IMR-90 (cell line): Measurements from ENCODE around the gene MRPL48. TPM values are rescaled to one million over a fixed set of nuclear protein-coding genes. Genes with fewer than 3 reads are reported as not detected.

ENCODE experiments used
- ATAC-seq: fragments of 200-7000 bp; cut with Tn5 transposase; 2 replicates; pipeline ENCODE4 v1.9.1; 2020; ENCODE audit warnings: low read depth, mild to moderate bottlenecking, moderate library complexity
- BruUV-seq: library from RNA; stranded (reverse); fragments of 400-500 nt; replicated peaks from 2 replicates; lab custom pipeline; 2021; lab: Mats Ljungman, UMichigan
- CTCF ChIA-PET: fragments of 300-600 bp; formaldehyde crosslinking; extraction: SDS; loops from one replicate; lab custom pipeline; 2021; ENCODE audit warnings: antibody characterized with exemption; lab: Yijun Ruan, JAX
- POLR2A ChIA-PET: fragments of 300-600 bp; sonication (Branson Sonifier 250); formaldehyde crosslinking; loops from one replicate; lab custom pipeline; 2022; ENCODE audit warnings: antibody characterized with exemption; ENCODE audit not compliant: unreplicated experiment; lab: Charles Lee
- DNase-seq: peaks from one replicate; pipeline ENCODE4 v3.0.0; 2013
- H2AFZ ChIP-seq: replicated peaks from 2 replicates; pipeline ENCODE3; 2013; ENCODE audit warnings: low read length, mild to moderate bottlenecking; ENCODE audit not compliant: poor library complexity
- H2AK5ac ChIP-seq: 2 replicates; pipeline ENCODE4 v1.6.1; 2013; ENCODE audit warnings: low read depth, low read length, inconsistent platforms
- H2AK9ac ChIP-seq: replicated peaks from 2 replicates; pipeline ENCODE3; 2013; ENCODE audit warnings: mild to moderate bottlenecking, low read depth, low read length, moderate library complexity; ENCODE audit not compliant: poor library complexity
- H2BK120ac ChIP-seq: 2 replicates; pipeline ENCODE4 v1.6.1; 2013; ENCODE audit warnings: low read depth, low read length, inconsistent platforms
- H2BK15ac ChIP-seq: 3 replicates; pipeline ENCODE4 v1.6.1; 2013; ENCODE audit warnings: low read depth, low read length, inconsistent platforms
- H2BK20ac ChIP-seq: 2 replicates; pipeline ENCODE4 v1.6.1; 2013; ENCODE audit warnings: low read depth, mild to moderate bottlenecking, inconsistent platforms, low read length, moderate library complexity
- H2BK5ac ChIP-seq: 2 replicates; pipeline ENCODE4 v1.6.1; 2013; ENCODE audit warnings: mild to moderate bottlenecking, low read depth, low read length, inconsistent platforms; ENCODE audit not compliant: poor library complexity, severe bottlenecking
- H3K14ac ChIP-seq: replicated peaks from 2 replicates; pipeline ENCODE4 v1.6.1; 2013; ENCODE audit warnings: low read depth, low read length, inconsistent platforms
- H3K18ac ChIP-seq: 2 replicates; pipeline ENCODE4 v1.6.1; 2013; ENCODE audit warnings: low read depth, low read length, control low read depth
- H3K23ac ChIP-seq: 2 replicates; pipeline ENCODE4 v1.6.1; 2013; ENCODE audit warnings: low read depth, low read length, inconsistent platforms
- H3K27ac ChIP-seq: 2 replicates; pipeline ENCODE4 v1.5.1; 2013; ENCODE audit warnings: mild to moderate bottlenecking, control low read depth, low read length; ENCODE audit not compliant: insufficient read depth
- H3K27me3 ChIP-seq: 2 replicates; pipeline ENCODE4 v1.6.1; 2013; ENCODE audit warnings: low read length; ENCODE audit not compliant: control insufficient read depth, insufficient read depth
- H3K36me3 ChIP-seq: 2 replicates; pipeline ENCODE4 v1.6.1; 2013; ENCODE audit warnings: low read length, mixed read lengths; ENCODE audit not compliant: control insufficient read depth, insufficient read depth
- H3K4ac ChIP-seq: 2 replicates; pipeline ENCODE4 v1.6.1; 2013; ENCODE audit warnings: low read depth, low read length, inconsistent platforms
- H3K4me1 ChIP-seq: 2 replicates; pipeline ENCODE4 v1.6.1; 2013; ENCODE audit warnings: low read length, mixed read lengths; ENCODE audit not compliant: control insufficient read depth, insufficient read depth
- H3K4me2 ChIP-seq: 2 replicates; pipeline ENCODE4 v1.6.1; 2013; ENCODE audit warnings: low read depth, mild to moderate bottlenecking, control low read depth, low read length, moderate library complexity
- H3K4me3 ChIP-seq: 2 replicates; pipeline ENCODE4 v1.5.1; 2013; ENCODE audit warnings: low read depth, mild to moderate bottlenecking, control low read depth, low read length, moderate library complexity; ENCODE audit not compliant: insufficient read depth
- H3K56ac ChIP-seq: 2 replicates; pipeline ENCODE4 v1.6.1; 2013; ENCODE audit warnings: low read length, inconsistent platforms; ENCODE audit not compliant: insufficient read depth; ENCODE audit errors: extremely low read depth
- H3K79me1 ChIP-seq, 2 experiments: 2 replicates each; pipeline ENCODE4 v1.6.1; 2013; ENCODE audit warnings: low read length in 2 of 2, inconsistent platforms in 1 of 2, low read depth in 1 of 2
- H3K9ac ChIP-seq: 2 replicates; pipeline ENCODE4 v1.6.1; 2013; ENCODE audit warnings: low read depth, low read length, control low read depth
- H3K9me1 ChIP-seq: 2 replicates; pipeline ENCODE4 v1.6.1; 2013; ENCODE audit warnings: low read length, inconsistent platforms; ENCODE audit not compliant: insufficient read depth
- H3K9me3 ChIP-seq: 2 replicates; pipeline ENCODE4 v1.6.1; 2013; ENCODE audit warnings: low read length; ENCODE audit not compliant: control insufficient read depth, insufficient read depth
- H4K20me1 ChIP-seq: 2 replicates; pipeline ENCODE4 v1.6.1; 2013; ENCODE audit warnings: low read length, inconsistent platforms; ENCODE audit not compliant: insufficient read depth
- H4K5ac ChIP-seq: 2 replicates; pipeline ENCODE4 v1.6.1; 2013; ENCODE audit warnings: mild to moderate bottlenecking, low read depth, low read length, control low read depth
- H4K8ac ChIP-seq, 2 experiments: 2 replicates each; pipeline ENCODE4 v1.6.1; 2013; ENCODE audit warnings: low read depth in 2 of 2, low read length in 2 of 2, control low read depth in 1 of 2, inconsistent platforms in 1 of 2
- H4K91ac ChIP-seq: 2 replicates; pipeline ENCODE4 v1.6.1; 2013; ENCODE audit warnings: low read depth, low read length, inconsistent platforms; ENCODE audit not compliant: insufficient read depth
- BHLHE40 ChIP-seq: fragments of 150-350 bp; IDR thresholded peaks from 2 replicates; pipeline ENCODE4 v1.6.1; 2016; ENCODE audit warnings: mild to moderate bottlenecking, low read depth, low read length
- ELK1 ChIP-seq: fragments of 150-350 bp; IDR thresholded peaks from 2 replicates; pipeline ENCODE4 v1.6.1; 2016; ENCODE audit warnings: low read depth, mild to moderate bottlenecking, low read length, moderate library complexity, borderline replicate concordance
- FOS ChIP-seq: fragments of 150-350 bp; IDR thresholded peaks from 2 replicates; pipeline ENCODE4 v1.6.1; 2016; ENCODE audit warnings: low read depth, low read length
- MAFK ChIP-seq: IDR thresholded peaks from 2 replicates; pipeline ENCODE4 v1.6.1; 2012; ENCODE audit warnings: low read depth, low read length, improper control_type of control experiment
- MAZ ChIP-seq: IDR thresholded peaks from 2 replicates; pipeline ENCODE4 v1.6.1; 2012; ENCODE audit warnings: low read depth, mild to moderate bottlenecking, low read length, improper control_type of control experiment, moderate library complexity, borderline replicate concordance
- MXI1 ChIP-seq: IDR thresholded peaks from 2 replicates; pipeline ENCODE4 v1.6.1; 2012; ENCODE audit warnings: low read depth, mild to moderate bottlenecking, low read length, moderate library complexity, borderline replicate concordance
- POLR2A ChIP-seq: IDR thresholded peaks from 2 replicates; pipeline ENCODE4 v1.6.1; 2012; ENCODE audit warnings: mild to moderate bottlenecking, low read depth, low read length
- RAD21 ChIP-seq: IDR thresholded peaks from 2 replicates; pipeline ENCODE4 v1.6.1; 2012; ENCODE audit warnings: low read length, improper control_type of control experiment
- RFX5 ChIP-seq: IDR thresholded peaks from 2 replicates; pipeline ENCODE4 v1.8.0; 2012; ENCODE audit warnings: low read depth, mild to moderate bottlenecking, low read length, moderate library complexity
- USF2 ChIP-seq: fragments of 150-350 bp; IDR thresholded peaks from 2 replicates; pipeline ENCODE4 v1.6.1; 2017; ENCODE audit warnings: mild to moderate bottlenecking, antibody characterized with exemption, low read length, low read depth
- WGBS, 2 experiments: methylation state at CpG; one replicate each; pipeline versions ENCODE4 v1.1.5 to v1.1.7; 2013; ENCODE audit warnings: missing lambda C conversion rate in 2 of 2; ENCODE audit not compliant: insufficient read length in 1 of 2; ENCODE audit errors: extremely low coverage in 2 of 2; 5-methylcytosine and 5-hydroxymethylcytosine counted together
- dilution Hi-C: fragments of 300-500 bp; cut with HindIII; formaldehyde crosslinking; loops from one replicate; pipeline ENCODE4 v1.14.3; 2018; ENCODE audit warnings: low sequenced_read_pairs; ENCODE audit not compliant: unreplicated experiment
- in situ Hi-C: fragments of 300-500 bp; cut with MboI; formaldehyde crosslinking; loops from 3 replicates; pipeline ENCODE4 v1.14.3; 2019; ENCODE audit warnings: low sequenced_read_pairs, inconsistent platforms, mixed read lengths
- intact Hi-C: fragments of 100-400 bp; cut with micrococcal nuclease; formaldehyde crosslinking; loops from 2 replicates; pipeline ENCODE4 v1.10.0; 2022
- polyA plus RNA-seq, 3 experiments: library from polyadenylated mRNA; depleted of rRNA; stranded (reverse); fragments of >200 nt; gene quantifications; 2 replicates each; pipeline ENCODE4 v1.2.3, GENCODE V29; 2012; ENCODE audit warnings: low replicate concordance in 1 of 3
- total RNA-seq: library from RNA; depleted of rRNA; stranded (reverse); fragments of >200 nt; gene quantifications from 2 replicates; pipeline ENCODE4 v1.2.3, GENCODE V29; 2012
- TF ChIP-seq, protein P1 (sequence below): conservative IDR thresholded peaks from 2 replicates; pipeline ENCODE4 v1.5.1; 2012; ENCODE audit warnings: mild to moderate bottlenecking, low read depth, low read length, improper control_type of control experiment

MRPL48 gene
- total and polyA plus RNA-seq, 2 of the 4 experiments (the other 2 are of a cell fraction), result 24.0 to 29.4 TPM

GRCh38 chr11:73888244-73888643 lies 100.6 kb downstream of the MRPL48 start:
- POLR2A ChIA-PET, result no interaction called here

More at GRCh38 chr11:73888244-73888643, 100.6 kb downstream of the MRPL48 start:
- intact Hi-C loops (no loop called here), in situ Hi-C loops (no loop called here), dilution Hi-C loops (no loop called here)
- Histone ChIP-seq H3K9me1 (no peaks in the 10 kb centered on the region), H3K36me3 (peaks cover 8% of the 10 kb centered on the region), H2AFZ (no peak overlapping the region), H4K20me1 (no peaks in the 10 kb centered on the region), H2AK9ac (no peak overlapping the region), H3K79me1 (peaks cover 0 to 5% of the 10 kb centered on the region in 2 experiments; a peak in 2 of 4 replicates), H3K4me3 (no peak overlapping the region), H3K4ac (no peak overlapping the region), H3K9me3 (no peaks in the 10 kb centered on the region), H3K56ac (no peak overlapping the region), H2BK20ac (no peak overlapping the region), H3K4me2 (no peak overlapping the region), H3K18ac (no peak overlapping the region), H3K27me3 (no peaks in the 10 kb centered on the region), H3K4me1 (peaks cover 2% of the 10 kb centered on the region; the same call in 1 of the 2 replicates), H2BK120ac (no peak overlapping the region), H4K8ac (no peak overlapping the region), H2AK5ac (no peak overlapping the region), H3K14ac (no peak overlapping the region), H4K91ac (no peak overlapping the region), H3K23ac (no peak overlapping the region), H3K27ac (no peak overlapping the region), H4K5ac (no peak overlapping the region), H2BK15ac (no peak overlapping the region), H2BK5ac (no peak overlapping the region), H3K9ac (no peak overlapping the region)
- no TSS peak for BruUV-seq
- WGBS, 2 experiments, result no CpG with 5 or more reads among the region's 3 CpGs
- no peak for ATAC-seq
- no peak for DNase-seq
- CTCF ChIA-PET, result interaction anchor here (0.5 kb wide), 1 partner anchor 412 kb away, joined by 3 read pairs; no protein-coding TSS in a partner anchor
- TF ChIP-seq MXI1 (no peak), MAFK (no peak), RFX5 (no peak), ELK1 (no peak), BHLHE40 (no peak), RAD21 (no peak), USF2 (no peak), POLR2A (no peak), MAZ (no peak), FOS (no peak)
- TF ChIP-seq, protein P1, sequence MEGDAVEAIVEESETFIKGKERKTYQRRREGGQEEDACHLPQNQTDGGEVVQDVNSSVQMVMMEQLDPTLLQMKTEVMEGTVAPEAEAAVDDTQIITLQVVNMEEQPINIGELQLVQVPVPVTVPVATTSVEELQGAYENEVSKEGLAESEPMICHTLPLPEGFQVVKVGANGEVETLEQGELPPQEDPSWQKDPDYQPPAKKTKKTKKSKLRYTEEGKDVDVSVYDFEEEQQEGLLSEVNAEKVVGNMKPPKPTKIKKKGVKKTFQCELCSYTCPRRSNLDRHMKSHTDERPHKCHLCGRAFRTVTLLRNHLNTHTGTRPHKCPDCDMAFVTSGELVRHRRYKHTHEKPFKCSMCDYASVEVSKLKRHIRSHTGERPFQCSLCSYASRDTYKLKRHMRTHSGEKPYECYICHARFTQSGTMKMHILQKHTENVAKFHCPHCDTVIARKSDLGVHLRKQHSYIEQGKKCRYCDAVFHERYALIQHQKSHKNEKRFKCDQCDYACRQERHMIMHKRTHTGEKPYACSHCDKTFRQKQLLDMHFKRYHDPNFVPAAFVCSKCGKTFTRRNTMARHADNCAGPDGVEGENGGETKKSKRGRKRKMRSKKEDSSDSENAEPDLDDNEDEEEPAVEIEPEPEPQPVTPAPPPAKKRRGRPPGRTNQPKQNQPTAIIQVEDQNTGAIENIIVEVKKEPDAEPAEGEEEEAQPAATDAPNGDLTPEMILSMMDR, result no peak
